H9 (cell line): Measurements from ENCODE around the gene SH3RF3. TPM values are rescaled to one million over a fixed set of nuclear protein-coding genes. Genes with fewer than 3 reads are reported as not detected.

ENCODE experiments used
- DNase-seq: peaks from one replicate; pipeline ENCODE4 v3.0.0-alpha.2; 2017
- H2AFZ ChIP-seq: one replicate; pipeline ENCODE4 v1.6.1; 2013; ENCODE audit warnings: mild to moderate bottlenecking, low read length, control low read depth, moderate library complexity
- H2AK5ac ChIP-seq: 2 replicates; pipeline ENCODE4 v1.6.1; 2013; ENCODE audit warnings: low read length, control low read depth, mixed read lengths; ENCODE audit not compliant: insufficient read length
- H2BK120ac ChIP-seq: one replicate; pipeline ENCODE4 v1.6.1; 2013; ENCODE audit warnings: low read depth, mild to moderate bottlenecking, low read length, control low read depth, inconsistent platforms; ENCODE audit not compliant: poor library complexity, severe bottlenecking
- H2BK12ac ChIP-seq: 2 replicates; pipeline ENCODE4 v1.6.1; 2013; ENCODE audit warnings: low read length, control low read depth, mixed read lengths, low read depth; ENCODE audit not compliant: insufficient read length
- H2BK15ac ChIP-seq: 2 replicates; pipeline ENCODE4 v1.6.1; 2013; ENCODE audit warnings: low read depth, low read length, control low read depth
- H2BK20ac ChIP-seq: one replicate; pipeline ENCODE4 v1.6.1; 2013; ENCODE audit warnings: low read depth, mild to moderate bottlenecking, low read length, control low read depth, inconsistent platforms; ENCODE audit not compliant: poor library complexity, severe bottlenecking
- H2BK5ac ChIP-seq: 2 replicates; pipeline ENCODE4 v1.6.1; 2013; ENCODE audit warnings: low read length, control low read depth, mixed read lengths; ENCODE audit not compliant: insufficient read length
- H3K14ac ChIP-seq: 2 replicates; pipeline ENCODE4 v1.6.1; 2013; ENCODE audit warnings: low read length, control low read depth; ENCODE audit not compliant: insufficient read depth
- H3K18ac ChIP-seq: 2 replicates; pipeline ENCODE4 v1.6.1; 2013; ENCODE audit warnings: low read depth, mild to moderate bottlenecking, mixed read lengths, low read length, control low read depth; ENCODE audit not compliant: insufficient read length
- H3K23ac ChIP-seq: 2 replicates; pipeline ENCODE4 v1.6.1; 2013; ENCODE audit warnings: low read length, control low read depth, mixed read lengths, low read depth; ENCODE audit not compliant: insufficient read length
- H3K23me2 ChIP-seq: 2 replicates; pipeline ENCODE4 v1.6.1; 2013; ENCODE audit warnings: low read depth, mild to moderate bottlenecking, mixed read lengths, low read length, control low read depth; ENCODE audit not compliant: insufficient read length, poor library complexity, severe bottlenecking
- H3K27ac ChIP-seq: 2 replicates; pipeline ENCODE4 v1.5.1; 2013; ENCODE audit warnings: low read length, control low read depth, mixed read lengths, low read depth; ENCODE audit not compliant: insufficient read length
- H3K27me3 ChIP-seq: 2 replicates; pipeline ENCODE4 v1.6.1; 2013; ENCODE audit warnings: low read length, control low read depth, inconsistent platforms; ENCODE audit not compliant: insufficient read depth
- H3K4ac ChIP-seq: 2 replicates; pipeline ENCODE4 v1.6.1; 2013; ENCODE audit warnings: low read depth, mild to moderate bottlenecking, control low read depth, inconsistent platforms, low read length, moderate library complexity
- H3K4me1 ChIP-seq: 2 replicates; pipeline ENCODE4 v1.6.1; 2013; ENCODE audit warnings: low read length, control low read depth, inconsistent platforms; ENCODE audit not compliant: insufficient read depth
- H3K4me2 ChIP-seq: 2 replicates; pipeline ENCODE4 v1.6.1; 2013; ENCODE audit warnings: low read length, control low read depth, mixed read lengths; ENCODE audit not compliant: insufficient read length, insufficient read depth
- H3K56ac ChIP-seq: 2 replicates; pipeline ENCODE4 v1.6.1; 2013; ENCODE audit warnings: low read depth, mild to moderate bottlenecking, mixed read lengths, low read length, control low read depth; ENCODE audit not compliant: insufficient read length
- H3K79me1 ChIP-seq: 2 replicates; pipeline ENCODE4 v1.6.1; 2013; ENCODE audit warnings: low read depth, mild to moderate bottlenecking, moderate library complexity, low read length, control low read depth, inconsistent platforms; ENCODE audit not compliant: insufficient read depth, poor library complexity, severe bottlenecking
- H3K79me2 ChIP-seq: 2 replicates; pipeline ENCODE4 v1.6.1; 2013; ENCODE audit warnings: low read length, control low read depth, inconsistent platforms; ENCODE audit not compliant: insufficient read depth
- H3K9ac ChIP-seq: 2 replicates; pipeline ENCODE4 v1.6.1; 2013; ENCODE audit warnings: low read length, control low read depth, mixed read lengths; ENCODE audit not compliant: insufficient read length; ENCODE audit errors: extremely low read depth
- H3K9me3 ChIP-seq: one replicate; pipeline ENCODE4 v1.6.1; 2013; ENCODE audit warnings: low read depth, low read length, inconsistent platforms; ENCODE audit not compliant: control insufficient read depth
- H3T11ph ChIP-seq: one replicate; pipeline ENCODE4 v1.6.1; 2013; ENCODE audit warnings: mild to moderate bottlenecking, low read length, control low read depth, inconsistent platforms
- H4K20me1 ChIP-seq: one replicate; pipeline ENCODE4 v1.6.1; 2013; ENCODE audit not compliant: control insufficient read depth, insufficient read length, insufficient read depth
- H4K5ac ChIP-seq: 2 replicates; pipeline ENCODE4 v1.6.1; 2013; ENCODE audit warnings: low read depth, mild to moderate bottlenecking, mixed read lengths, low read length, control low read depth; ENCODE audit not compliant: insufficient read length
- H4K8ac ChIP-seq: replicated peaks from 2 replicates; pipeline ENCODE4 v1.6.1; 2013; ENCODE audit warnings: low read length, control low read depth, mixed read lengths, low read depth; ENCODE audit not compliant: insufficient read length
- H4K91ac ChIP-seq: 2 replicates; pipeline ENCODE4 v1.6.1; 2013; ENCODE audit warnings: low read depth, mild to moderate bottlenecking, moderate library complexity, mixed read lengths, low read length, control low read depth; ENCODE audit not compliant: insufficient read length
- H3K27ac Mint-ChIP-seq, 3 experiments: 2 replicates in 2 of 3; 3 replicates in 1 of 3; pipeline ENCODE4 v1.8.0; 2020 to 2021; ENCODE audit warnings: mixed read lengths in 3 of 3, mild to moderate bottlenecking in 1 of 3, moderate library complexity in 1 of 3
- H3K27me3 Mint-ChIP-seq: 2 replicates; pipeline ENCODE4 v1.8.0; 2021; ENCODE audit warnings: low read depth, mild to moderate bottlenecking, moderate library complexity, mixed read lengths
- H3K36me3 Mint-ChIP-seq, 3 experiments: 2 replicates in 2 of 3; 3 replicates in 1 of 3; pipeline ENCODE4 v1.8.0; 2020 to 2021; ENCODE audit warnings: low read depth in 3 of 3, mixed read lengths in 3 of 3; ENCODE audit not compliant: insufficient read depth in 1 of 3
- H3K4me1 Mint-ChIP-seq, 2 experiments: 2 replicates each; pipeline ENCODE4 v1.8.0; 2020; ENCODE audit warnings: mixed read lengths in 2 of 2
- H3K4me3 Mint-ChIP-seq, 2 experiments: 2 replicates in 1 of 2; 3 replicates in 1 of 2; pipeline ENCODE4 v1.8.0; 2020 to 2021; ENCODE audit warnings: mild to moderate bottlenecking in 2 of 2, mixed read lengths in 2 of 2, moderate library complexity in 1 of 2
- H3K9me3 Mint-ChIP-seq, 2 experiments: 2 replicates in 1 of 2; 3 replicates in 1 of 2; pipeline ENCODE4 v1.8.0; 2020; ENCODE audit warnings: mild to moderate bottlenecking in 2 of 2, mixed read lengths in 2 of 2, moderate library complexity in 1 of 2
- WGBS: extraction: QIAGEN DNeasy Blood & Tissue Kit; methylation state at CpG from one replicate; pipeline ENCODE4 v1.1.7; 2013; ENCODE audit warnings: missing lambda C conversion rate, low lambda C conversion rate, mixed read lengths; ENCODE audit not compliant: insufficient read length; ENCODE audit errors: extremely low coverage; 5-methylcytosine and 5-hydroxymethylcytosine counted together
- total RNA-seq: library from RNA; stranded (reverse); gene quantifications from 2 replicates; pipeline ENCODE4 v1.2.1, GENCODE V29; 2021
- TF ChIP-seq, protein P1 (sequence below): fragments of 200-600 bp; sonication (generic); conservative IDR thresholded peaks from 3 replicates; pipeline ENCODE4 v1.8.0; 2021; ENCODE audit warnings: antibody characterized with exemption, mild to moderate bottlenecking

The SH3RF3 gene
- total RNA-seq, 1 experiment from 2014 or later, result 0.46 TPM

DNA sequence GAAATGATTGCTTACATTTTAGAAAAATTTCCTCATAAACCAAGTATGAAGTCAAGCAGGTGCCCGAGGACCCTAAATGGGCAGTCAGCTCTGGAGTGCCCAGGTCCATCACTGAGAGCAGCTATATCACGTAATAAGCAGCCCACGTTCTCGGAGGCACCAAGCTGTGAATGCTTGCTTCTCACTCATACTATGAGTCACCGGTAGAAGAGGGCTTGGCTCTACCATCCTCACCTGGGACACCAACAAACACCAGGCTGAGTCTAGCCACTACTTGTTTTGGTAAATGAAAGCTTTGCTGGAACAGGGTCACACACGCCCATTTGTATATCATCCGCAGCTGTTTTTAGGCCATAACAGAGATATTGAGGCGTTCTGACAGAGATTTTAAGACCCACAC, 277.3 kb downstream of the SH3RF3 start:
- Histone ChIP-seq H2AFZ (no peak overlapping the region), H3K9me3 (no peaks in the 10 kb centered on the region), H3T11ph (no peak overlapping the region), H3K27ac (no peak overlapping the region), H3K4me1 (no peaks in the 10 kb centered on the region; the same call in 1 of the 2 replicates), H4K91ac (no peak overlapping the region), H3K14ac (no peak overlapping the region), H3K4ac (no peak overlapping the region), H3K23ac (no peak overlapping the region), H4K8ac (no peak overlapping the region), H2BK20ac (no peak overlapping the region), H3K9ac (no peak overlapping the region), H3K79me2 (no peaks in the 10 kb centered on the region), H3K4me2 (no peak overlapping the region), H3K79me1 (no peaks in the 10 kb centered on the region), H2BK120ac (no peak overlapping the region), H2BK12ac (no peak overlapping the region), H4K5ac (no peak overlapping the region), H3K18ac (no peak overlapping the region), H2AK5ac (no peak overlapping the region), H3K23me2 (no peaks in the 10 kb centered on the region), H2BK15ac (no peak overlapping the region), H3K56ac (no peak overlapping the region), H3K27me3 (no peaks in the 10 kb centered on the region), H2BK5ac (no peak overlapping the region), H4K20me1 (no peaks in the 10 kb centered on the region)
- Mint-ChIP-seq H3K36me3 (no peaks in the 10 kb centered on the region), H3K4me1 (peaks cover 17 to 19% of the 10 kb centered on the region in 2 experiments), H3K27ac (no peak overlapping the region), H3K27me3 (peaks cover 5% of the 10 kb centered on the region; the same call in 1 of the 2 replicates), H3K9me3 (no peaks in the 10 kb centered on the region), H3K4me3 (no peak overlapping the region)
- WGBS, result no CpG with 5 or more reads among the region's 8 CpGs
- no peak for DNase-seq
- TF ChIP-seq, protein P1, sequence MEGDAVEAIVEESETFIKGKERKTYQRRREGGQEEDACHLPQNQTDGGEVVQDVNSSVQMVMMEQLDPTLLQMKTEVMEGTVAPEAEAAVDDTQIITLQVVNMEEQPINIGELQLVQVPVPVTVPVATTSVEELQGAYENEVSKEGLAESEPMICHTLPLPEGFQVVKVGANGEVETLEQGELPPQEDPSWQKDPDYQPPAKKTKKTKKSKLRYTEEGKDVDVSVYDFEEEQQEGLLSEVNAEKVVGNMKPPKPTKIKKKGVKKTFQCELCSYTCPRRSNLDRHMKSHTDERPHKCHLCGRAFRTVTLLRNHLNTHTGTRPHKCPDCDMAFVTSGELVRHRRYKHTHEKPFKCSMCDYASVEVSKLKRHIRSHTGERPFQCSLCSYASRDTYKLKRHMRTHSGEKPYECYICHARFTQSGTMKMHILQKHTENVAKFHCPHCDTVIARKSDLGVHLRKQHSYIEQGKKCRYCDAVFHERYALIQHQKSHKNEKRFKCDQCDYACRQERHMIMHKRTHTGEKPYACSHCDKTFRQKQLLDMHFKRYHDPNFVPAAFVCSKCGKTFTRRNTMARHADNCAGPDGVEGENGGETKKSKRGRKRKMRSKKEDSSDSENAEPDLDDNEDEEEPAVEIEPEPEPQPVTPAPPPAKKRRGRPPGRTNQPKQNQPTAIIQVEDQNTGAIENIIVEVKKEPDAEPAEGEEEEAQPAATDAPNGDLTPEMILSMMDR, result no peak
